ENCODE data around the gene OLFM2.

The OLFM2 gene

GRCh38 chr19:9854282-9854846, 82.0 kb downstream of the OLFM2 start:
- Histone ChIP-seq H3K27me3 (ENCODE audit: insufficient read depth, poor library complexity, severe bottlenecking) (no peaks in the 10 kb centered on the region), H3K36me3 (ENCODE audit: low read depth) (no peaks in the 10 kb centered on the region), H3K4me3 (ENCODE audit: severe bottlenecking) (no peak overlapping the region), H3K4me1 (ENCODE audit: insufficient read depth, poor library complexity, severe bottlenecking) (no peaks in the 10 kb centered on the region), H3K27ac (ENCODE audit: poor library complexity, severe bottlenecking) (no peak overlapping the region), H3K9me3 (ENCODE audit: severe bottlenecking) (no peaks in the 10 kb centered on the region)
- TF ChIP-seq, protein P1, sequence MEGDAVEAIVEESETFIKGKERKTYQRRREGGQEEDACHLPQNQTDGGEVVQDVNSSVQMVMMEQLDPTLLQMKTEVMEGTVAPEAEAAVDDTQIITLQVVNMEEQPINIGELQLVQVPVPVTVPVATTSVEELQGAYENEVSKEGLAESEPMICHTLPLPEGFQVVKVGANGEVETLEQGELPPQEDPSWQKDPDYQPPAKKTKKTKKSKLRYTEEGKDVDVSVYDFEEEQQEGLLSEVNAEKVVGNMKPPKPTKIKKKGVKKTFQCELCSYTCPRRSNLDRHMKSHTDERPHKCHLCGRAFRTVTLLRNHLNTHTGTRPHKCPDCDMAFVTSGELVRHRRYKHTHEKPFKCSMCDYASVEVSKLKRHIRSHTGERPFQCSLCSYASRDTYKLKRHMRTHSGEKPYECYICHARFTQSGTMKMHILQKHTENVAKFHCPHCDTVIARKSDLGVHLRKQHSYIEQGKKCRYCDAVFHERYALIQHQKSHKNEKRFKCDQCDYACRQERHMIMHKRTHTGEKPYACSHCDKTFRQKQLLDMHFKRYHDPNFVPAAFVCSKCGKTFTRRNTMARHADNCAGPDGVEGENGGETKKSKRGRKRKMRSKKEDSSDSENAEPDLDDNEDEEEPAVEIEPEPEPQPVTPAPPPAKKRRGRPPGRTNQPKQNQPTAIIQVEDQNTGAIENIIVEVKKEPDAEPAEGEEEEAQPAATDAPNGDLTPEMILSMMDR (IDR thresholded peaks at IDR 0.05; ENCODE audit: poor library complexity, severe bottlenecking) = no peak
- DNase-seq (ENCODE audit: low spot score) (no peak), ATAC-seq (ENCODE audit: low read depth) (no peak)

GRCh38 chr19:9850235-9850959, 85.9 kb downstream of the OLFM2 start:
- Histone ChIP-seq H3K36me3 (ENCODE audit: low read depth) (peaks cover 6% of the 10 kb centered on the region; the same call in 1 of the 2 replicates), H3K27me3 (ENCODE audit: insufficient read depth, poor library complexity, severe bottlenecking) (no peaks in the 10 kb centered on the region), H3K4me1 (ENCODE audit: insufficient read depth, poor library complexity, severe bottlenecking) (no peaks in the 10 kb centered on the region), H3K4me3 (ENCODE audit: severe bottlenecking) (no peak overlapping the region), H3K27ac (ENCODE audit: poor library complexity, severe bottlenecking) (no peak overlapping the region), H3K9me3 (ENCODE audit: severe bottlenecking) (no peaks in the 10 kb centered on the region)
- DNase-seq (ENCODE audit: low spot score) (no peak), ATAC-seq (ENCODE audit: low read depth) (no peak)
- TF ChIP-seq, protein P1 (IDR thresholded peaks at IDR 0.05; ENCODE audit: poor library complexity, severe bottlenecking) = no peak

DNA sequence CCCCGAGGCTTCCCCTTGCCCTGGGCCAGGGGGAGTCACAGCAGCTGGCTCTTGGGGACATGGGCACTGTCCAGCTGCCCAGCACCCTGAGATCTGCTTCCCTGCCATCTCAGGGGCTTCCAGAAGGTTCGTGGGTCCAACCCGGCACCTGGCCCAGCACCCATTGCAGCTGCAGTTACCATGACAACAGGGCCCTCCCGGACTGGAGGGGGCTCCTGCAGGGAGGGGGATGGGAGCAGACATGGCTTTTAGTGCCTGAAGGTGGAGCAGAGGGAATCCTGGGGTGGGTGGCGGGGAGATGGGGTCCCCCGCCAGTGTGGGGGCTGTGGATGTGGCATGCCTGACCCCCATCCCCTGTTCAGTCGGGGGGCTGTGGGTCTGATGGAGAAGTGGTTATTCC, 86.5 kb downstream of the OLFM2 start:
- H3K36me3 ChIP-seq (ENCODE audit: low read depth) = peaks cover 6% of the 10 kb centered on the region; the same call in 1 of the 2 replicates
- no peak overlapping the region for H3K27ac ChIP-seq (ENCODE audit: poor library complexity, severe bottlenecking)
- TF ChIP-seq, protein P1 (IDR thresholded peaks at IDR 0.05; ENCODE audit: poor library complexity, severe bottlenecking) = no peak
- H3K4me3 ChIP-seq (ENCODE audit: severe bottlenecking) = no peak overlapping the region
- H3K4me1 ChIP-seq (ENCODE audit: insufficient read depth, poor library complexity, severe bottlenecking) = no peaks in the 10 kb centered on the region
- H3K9me3 ChIP-seq (ENCODE audit: severe bottlenecking) = no peaks in the 10 kb centered on the region
- H3K27me3 ChIP-seq (ENCODE audit: insufficient read depth, poor library complexity, severe bottlenecking) = no peaks in the 10 kb centered on the region
- DNase-seq (ENCODE audit: low spot score) (no peak), ATAC-seq (ENCODE audit: low read depth) (no peak)

DNA sequence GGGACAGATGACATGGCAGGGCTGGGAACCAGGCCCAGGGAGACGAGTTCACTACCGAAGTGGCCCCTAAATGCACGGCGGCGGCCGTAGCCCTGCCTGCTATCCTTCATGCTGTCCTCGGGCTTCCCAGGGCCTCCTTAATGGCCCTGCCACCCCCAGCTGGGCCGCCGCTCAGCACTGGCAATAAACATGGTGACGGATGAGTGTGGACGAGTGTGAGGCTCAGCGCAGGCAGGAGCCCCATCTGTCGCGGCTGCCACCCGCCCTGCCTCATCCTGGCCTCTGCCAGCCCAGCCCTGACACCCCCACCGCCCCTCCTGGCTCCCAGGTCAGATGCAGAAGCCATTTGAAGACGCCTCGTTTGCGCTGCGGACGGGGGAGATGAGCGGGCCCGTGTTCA, 87.6 kb downstream of the OLFM2 start:
- Histone ChIP-seq H3K27me3 (ENCODE audit: insufficient read depth, poor library complexity, severe bottlenecking) (no peaks in the 10 kb centered on the region), H3K9me3 (ENCODE audit: severe bottlenecking) (no peaks in the 10 kb centered on the region), H3K4me1 (ENCODE audit: insufficient read depth, poor library complexity, severe bottlenecking) (no peaks in the 10 kb centered on the region), H3K36me3 (ENCODE audit: low read depth) (peaks cover 13% of the 10 kb centered on the region), H3K4me3 (ENCODE audit: severe bottlenecking) (no peak overlapping the region), H3K27ac (ENCODE audit: poor library complexity, severe bottlenecking) (no peak overlapping the region)
- no peak for ATAC-seq (ENCODE audit: low read depth)
- TF ChIP-seq, protein P1 (IDR thresholded peaks at IDR 0.05; ENCODE audit: poor library complexity, severe bottlenecking) = no peak
- no peak for DNase-seq (ENCODE audit: low spot score)

GRCh38 chr19:9848060-9848459, 88.3 kb downstream of the OLFM2 start:
- no peaks in the 10 kb centered on the region for H3K9me3 ChIP-seq (ENCODE audit: severe bottlenecking)
- H3K27ac ChIP-seq (ENCODE audit: poor library complexity, severe bottlenecking) = no peak overlapping the region
- no peaks in the 10 kb centered on the region for H3K4me1 ChIP-seq (ENCODE audit: insufficient read depth, poor library complexity, severe bottlenecking)
- H3K27me3 ChIP-seq (ENCODE audit: insufficient read depth, poor library complexity, severe bottlenecking) = no peaks in the 10 kb centered on the region
- TF ChIP-seq, protein P1 (IDR thresholded peaks at IDR 0.05; ENCODE audit: poor library complexity, severe bottlenecking) = peak; percentile 26
- peaks cover 20% of the 10 kb centered on the region for H3K36me3 ChIP-seq (ENCODE audit: low read depth)
- ATAC-seq (ENCODE audit: low read depth) = peak; percentile 13; the same call in 1 of the 3 replicates
- DNase-seq (ENCODE audit: low spot score) = no peak
- no peak overlapping the region for H3K4me3 ChIP-seq (ENCODE audit: severe bottlenecking)
